GM11168 (cell line): ENCODE measurements around the gene GAL3ST3.

Experiments
- in situ Hi-C: fragments of 300-500 bp; cut with MboI; formaldehyde crosslinking; loops from one replicate; pipeline ENCODE4 v1.12.0; 2022; ENCODE audit warnings: low sequenced_read_pairs; ENCODE audit not compliant: unreplicated experiment

GAL3ST3 gene

GRCh38 chr11:66070604-66071380, 21.8 kb upstream of the GAL3ST3 start:
- in situ Hi-C loops: no loop called here

GRCh38 chr11:66069715-66070603, 21.0 kb upstream of the GAL3ST3 start, which contains the start of gene PACS1:
Gene PACS1, plus strand, starts transcription at chr11:66070272. Its CDS starts 215 bp downstream, at chr11:66070487.
- in situ Hi-C loops: no loop called here

- in situ Hi-C loops: no loop called here
These were observed 20.2 kb upstream of the GAL3ST3 start for GRCh38 chr11:66068923-66069714.

GRCh38 chr11:66068154-66068821, 19.3 kb upstream of the GAL3ST3 start:
- in situ Hi-C loops: no loop called here

- in situ Hi-C loops: no loop called here
These were observed 18.7 kb upstream of the GAL3ST3 start for GRCh38 chr11:66067640-66068039.

- in situ Hi-C loops: no loop called here
These were observed 17.8 kb upstream of the GAL3ST3 start for GRCh38 chr11:66066751-66067150.

GRCh38 chr11:66064571-66064970, 15.6 kb upstream of the GAL3ST3 start:
- in situ Hi-C loops: no loop called here

GRCh38 chr11:66063900-66064299, 14.9 kb upstream of the GAL3ST3 start:
- in situ Hi-C loops: no loop called here

- in situ Hi-C loops: no loop called here
These were observed 13.4 kb upstream of the GAL3ST3 start for GRCh38 chr11:66062408-66062807.

GRCh38 chr11:66061268-66061667, 12.3 kb upstream of the GAL3ST3 start:
- in situ Hi-C loops: no loop called here

GRCh38 chr11:66059966-66060680, 11.2 kb upstream of the GAL3ST3 start:
- in situ Hi-C loops: no loop called here

GRCh38 chr11:66056501-66056900, 7.5 kb upstream of the GAL3ST3 start:
- in situ Hi-C loops: no loop called here

GRCh38 chr11:66055021-66055420, 6.1 kb upstream of the GAL3ST3 start:
- in situ Hi-C loops: no loop called here

- in situ Hi-C loops: no loop called here
These were observed 3.7 kb upstream of the GAL3ST3 start for GRCh38 chr11:66052664-66052982.

GRCh38 chr11:66051766-66052663, 3.1 kb upstream of the GAL3ST3 start, which contains the start of gene SF3B2:
Gene SF3B2, plus strand, starts transcription at chr11:66052364. Its CDS starts 21 bp downstream, at chr11:66052385.
- in situ Hi-C loops: no loop called here

- in situ Hi-C loops: no loop called here
These were observed 2.4 kb upstream of the GAL3ST3 start for GRCh38 chr11:66051371-66051765.

GRCh38 chr11:66050581-66051231, 1.7 kb upstream of the GAL3ST3 start:
- in situ Hi-C loops: no loop called here
